ENCODE measurements around the gene ZNF710. TPM values are rescaled to one million over a fixed set of nuclear protein-coding genes. Genes with fewer than 3 reads are reported as not detected.

ZNF710 gene
- total and polyA plus RNA-seq, 2 of the 13 experiments (the other 11 are each of a cell fraction or from before 2014, with no cell fraction given) = 4.7 to 20.6 TPM

DNA sequence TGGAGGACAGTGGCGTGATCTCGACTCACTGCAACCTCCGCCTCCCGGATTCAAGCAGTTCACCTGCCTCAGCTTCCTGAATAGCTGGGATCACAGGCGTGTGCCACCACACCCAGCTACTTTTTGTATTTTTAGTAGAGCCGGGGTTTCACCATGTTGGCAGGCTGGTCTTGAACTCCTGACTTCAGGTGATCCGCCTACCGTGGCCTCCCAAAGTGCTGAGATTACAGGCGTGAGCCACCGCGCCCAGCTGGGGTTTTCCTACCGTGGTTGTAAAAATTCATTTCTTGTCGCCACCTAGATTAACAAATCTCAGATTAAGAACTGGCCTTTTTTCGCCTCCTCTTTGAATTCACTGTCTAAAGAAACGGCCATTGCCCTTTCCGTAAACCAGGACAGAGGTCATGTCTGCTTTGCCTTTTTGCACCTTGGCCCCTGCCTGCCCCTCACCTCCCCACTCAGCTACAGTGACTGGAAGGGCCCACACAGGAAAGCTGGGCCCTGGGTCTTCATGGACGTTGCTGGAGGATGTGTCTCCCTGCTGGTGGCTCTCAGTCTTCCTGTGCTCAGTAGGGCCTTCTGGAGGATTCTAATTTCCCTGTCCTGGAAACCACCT is 17.2 kb downstream of the ZNF710 start (continued):
- TF ChIP-seq, protein P1, sequence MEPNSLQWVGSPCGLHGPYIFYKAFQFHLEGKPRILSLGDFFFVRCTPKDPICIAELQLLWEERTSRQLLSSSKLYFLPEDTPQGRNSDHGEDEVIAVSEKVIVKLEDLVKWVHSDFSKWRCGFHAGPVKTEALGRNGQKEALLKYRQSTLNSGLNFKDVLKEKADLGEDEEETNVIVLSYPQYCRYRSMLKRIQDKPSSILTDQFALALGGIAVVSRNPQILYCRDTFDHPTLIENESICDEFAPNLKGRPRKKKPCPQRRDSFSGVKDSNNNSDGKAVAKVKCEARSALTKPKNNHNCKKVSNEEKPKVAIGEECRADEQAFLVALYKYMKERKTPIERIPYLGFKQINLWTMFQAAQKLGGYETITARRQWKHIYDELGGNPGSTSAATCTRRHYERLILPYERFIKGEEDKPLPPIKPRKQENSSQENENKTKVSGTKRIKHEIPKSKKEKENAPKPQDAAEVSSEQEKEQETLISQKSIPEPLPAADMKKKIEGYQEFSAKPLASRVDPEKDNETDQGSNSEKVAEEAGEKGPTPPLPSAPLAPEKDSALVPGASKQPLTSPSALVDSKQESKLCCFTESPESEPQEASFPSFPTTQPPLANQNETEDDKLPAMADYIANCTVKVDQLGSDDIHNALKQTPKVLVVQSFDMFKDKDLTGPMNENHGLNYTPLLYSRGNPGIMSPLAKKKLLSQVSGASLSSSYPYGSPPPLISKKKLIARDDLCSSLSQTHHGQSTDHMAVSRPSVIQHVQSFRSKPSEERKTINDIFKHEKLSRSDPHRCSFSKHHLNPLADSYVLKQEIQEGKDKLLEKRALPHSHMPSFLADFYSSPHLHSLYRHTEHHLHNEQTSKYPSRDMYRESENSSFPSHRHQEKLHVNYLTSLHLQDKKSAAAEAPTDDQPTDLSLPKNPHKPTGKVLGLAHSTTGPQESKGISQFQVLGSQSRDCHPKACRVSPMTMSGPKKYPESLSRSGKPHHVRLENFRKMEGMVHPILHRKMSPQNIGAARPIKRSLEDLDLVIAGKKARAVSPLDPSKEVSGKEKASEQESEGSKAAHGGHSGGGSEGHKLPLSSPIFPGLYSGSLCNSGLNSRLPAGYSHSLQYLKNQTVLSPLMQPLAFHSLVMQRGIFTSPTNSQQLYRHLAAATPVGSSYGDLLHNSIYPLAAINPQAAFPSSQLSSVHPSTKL (CRISPR knock-in tag; IDR thresholded peaks at IDR 0.05) = peak; percentile 55
- TF ChIP-seq POGZ (CRISPR knock-in tag; IDR thresholded peaks at IDR 0.05) (peak; percentile 82), ZBTB7A (CRISPR knock-in tag; IDR thresholded peaks at IDR 0.05) (0 out of 2 replicates have a peak, but pooled peaks have one; percentile 63), ZNF563 (CRISPR knock-in tag; IDR thresholded peaks at IDR 0.05) (no peak), HDAC1 (CRISPR knock-in tag; IDR thresholded peaks at IDR 0.05) (no peak), ZNF460 (CRISPR knock-in tag; IDR thresholded peaks at IDR 0.05; ENCODE audit: borderline replicate concordance) (peak; percentile 47; the same call in 1 of the 2 replicates), SALL1 (CRISPR knock-in tag; IDR thresholded peaks at IDR 0.05) (peak; percentile 72), IRF2 (CRISPR knock-in tag; IDR thresholded peaks at IDR 0.05) (0 out of 2 replicates have a peak, but pooled peaks have one; percentile 38), NR2F1 (CRISPR knock-in tag; IDR thresholded peaks at IDR 0.05) (peak in 1 of 2 experiments; percentile 64; a peak in 1 of 4 replicates), SAP130 (CRISPR knock-in tag; IDR thresholded peaks at IDR 0.05; ENCODE audit: low read depth) (0 out of 2 replicates have a peak, but pooled peaks have one; percentile 19), HNF4G (IDR thresholded peaks at IDR 0.05; ENCODE audit: borderline replicate concordance, low read depth, low read length) (peak; percentile 55; the same call in 1 of the 2 replicates), HNF4G (CRISPR knock-in tag; IDR thresholded peaks at IDR 0.05; ENCODE audit: borderline replicate concordance, low read depth) (no peak), ZMYM3 (CRISPR knock-in tag; IDR thresholded peaks at IDR 0.05) (peak; percentile 75)

All from HepG2 (cell line).